B cell (primary cell): ENCODE measurements around the gene CAMK2G. TPM values are rescaled to one million over a fixed set of nuclear protein-coding genes. Genes with fewer than 3 reads are reported as not detected.
A peak's percentile ranks its signal among the peaks of the same experiment; 100 is the strongest.

ENCODE experiments used
- ATAC-seq: fragments of 200-7000 bp; cut with Tn5 transposase; one replicate; pipeline ENCODE4 v1.10.0; 2021; ENCODE audit warnings: low read depth, mild to moderate bottlenecking, moderate number of reproducible peaks, moderate library complexity
- CTCF ChIA-PET: fragments of 350-600 bp; sonication (Branson Sonifier 250); formaldehyde crosslinking; loops from one replicate; lab custom pipeline; 2021; ENCODE audit warnings: antibody characterized with exemption, inconsistent platforms; lab: Charles Lee
- POLR2A ChIA-PET: fragments of 350-600 bp; sonication (Branson Sonifier 250); formaldehyde crosslinking; loops from one replicate; lab custom pipeline; 2021; ENCODE audit warnings: antibody characterized with exemption; lab: Charles Lee
- DNase-seq: peaks from one replicate; pipeline ENCODE4 v3.0.0; 2013
- H2AFZ ChIP-seq: 2 replicates; pipeline ENCODE4 v1.6.1; 2012; ENCODE audit warnings: mild to moderate bottlenecking, low read depth, low read length; ENCODE audit not compliant: insufficient read depth, poor library complexity, severe bottlenecking
- H3K27ac ChIP-seq, 2 donors: 1 replicate in 1 of 2; 2 replicates in 1 of 2; pipeline ENCODE4 v1.5.1; 2012 to 2013; ENCODE audit warnings: low read length in 2 of 2, mild to moderate bottlenecking in 2 of 2, moderate library complexity in 1 of 2
- H3K27me3 ChIP-seq, 4 experiments: fragments of 200-600 bp in 1 of 4; sonication (generic) in 1 of 4; replicated peaks in 1 of 4; 1 replicate in 2 of 4; 2 replicates in 2 of 4; pipeline versions ENCODE4 v1.6.1 to v1.7.0; 2013 to 2016; ENCODE audit warnings: low read length in 3 of 4, mild to moderate bottlenecking in 2 of 4, mixed read lengths in 1 of 4, moderate library complexity in 1 of 4; ENCODE audit not compliant: insufficient read depth in 4 of 4, control insufficient read depth in 3 of 4; ENCODE audit errors: control extremely low read depth in 1 of 4
- H3K36me3 ChIP-seq, 2 experiments: replicated peaks in 1 of 2; 1 replicate in 1 of 2; 2 replicates in 1 of 2; pipeline versions ENCODE4 v1.6.1 to v1.7.1; 2013; ENCODE audit warnings: low read length in 1 of 2; ENCODE audit not compliant: insufficient read depth in 2 of 2, control insufficient read depth in 1 of 2; ENCODE audit errors: control extremely low read depth in 1 of 2, extremely low read depth in 1 of 2
- H3K4me1 ChIP-seq, 2 donors: fragments of 200-600 bp in 1 of 2; sonication (generic) in 1 of 2; 1 replicate in 1 of 2; 2 replicates in 1 of 2; pipeline versions ENCODE4 v1.5.1 to v1.6.1; 2013 to 2017; ENCODE audit warnings: low read length in 2 of 2; ENCODE audit not compliant: control insufficient read depth in 2 of 2, insufficient read depth in 2 of 2
- H3K4me2 ChIP-seq: replicated peaks from 2 replicates; pipeline ENCODE3; 2012; ENCODE audit warnings: mild to moderate bottlenecking, low read depth, low read length; ENCODE audit not compliant: poor library complexity, severe bottlenecking
- H3K4me3 ChIP-seq, 5 experiments: fragments of 200-600 bp in 1 of 5; sonication (generic) in 1 of 5; 1 replicate in 3 of 5; 2 replicates in 2 of 5; pipeline versions ENCODE4 v1.5.1 to v1.7.0; 2011 to 2016; ENCODE audit warnings: low read length in 4 of 5, mild to moderate bottlenecking in 4 of 5, low read depth in 2 of 5, control low read depth in 1 of 5, moderate library complexity in 1 of 5; ENCODE audit not compliant: insufficient read depth in 1 of 5; ENCODE audit errors: control extremely low read depth in 1 of 5, extremely low read depth in 1 of 5
- H3K79me2 ChIP-seq: fragments of 200-600 bp; sonication (generic); one replicate; pipeline ENCODE4 v1.6.0; 2016; ENCODE audit warnings: low read length; ENCODE audit not compliant: control insufficient read depth, insufficient read depth
- H3K9ac ChIP-seq: fragments of 200-600 bp; sonication (generic); 2 replicates; pipeline ENCODE4 v1.6.1; 2017; ENCODE audit warnings: mild to moderate bottlenecking, low read length, moderate library complexity
- H3K9me3 ChIP-seq, 3 donors: one replicate each; pipeline versions ENCODE4 v1.6.1 to v1.7.1; 2013; ENCODE audit warnings: low read length in 2 of 3; ENCODE audit not compliant: control insufficient read depth in 2 of 3, insufficient read depth in 1 of 3; ENCODE audit errors: control extremely low read depth in 1 of 3
- H4K20me1 ChIP-seq: 2 replicates; pipeline ENCODE4 v1.6.0; 2012; ENCODE audit warnings: mild to moderate bottlenecking, low read length; ENCODE audit not compliant: insufficient read depth, control insufficient read depth, poor library complexity, severe bottlenecking
- H3K27ac Mint-ChIP-seq: one replicate; pipeline ENCODE4 v1.8.0; 2021; ENCODE audit warnings: mixed read lengths
- H3K27me3 Mint-ChIP-seq: one replicate; pipeline ENCODE4 v1.8.0; 2021; ENCODE audit warnings: mixed read lengths
- H3K4me1 Mint-ChIP-seq: one replicate; pipeline ENCODE4 v1.8.0; 2021; ENCODE audit warnings: mixed read lengths
- H3K4me3 Mint-ChIP-seq: one replicate; pipeline ENCODE4 v1.8.0; 2021; ENCODE audit warnings: mixed read lengths
- H3K9me3 Mint-ChIP-seq: one replicate; pipeline ENCODE4 v1.8.0; 2022; ENCODE audit warnings: mixed read lengths; ENCODE audit not compliant: insufficient read depth
- CTCF ChIP-seq: fragments of 200-600 bp; IDR thresholded peaks from one replicate; pipeline ENCODE4 v1.8.0; 2022; ENCODE audit warnings: antibody characterized with exemption, mild to moderate bottlenecking
- EZH2 ChIP-seq: IDR thresholded peaks from 2 replicates; pipeline ENCODE4 v1.6.1; 2012; ENCODE audit warnings: borderline replicate concordance, low read depth, mild to moderate bottlenecking, moderate library complexity, low read length; ENCODE audit not compliant: insufficient read depth, poor library complexity, severe bottlenecking
- WGBS: methylation state at CpG from one replicate; pipeline ENCODE4 v1.1.5; 2013; ENCODE audit warnings: missing lambda C conversion rate; ENCODE audit not compliant: insufficient coverage; 5-methylcytosine and 5-hydroxymethylcytosine counted together
- intact Hi-C: fragments of 100-400 bp; cut with micrococcal nuclease; formaldehyde crosslinking; loops from one replicate; pipeline ENCODE4 v1.10.0; 2022
- polyA plus RNA-seq: library from polyadenylated mRNA; depleted of rRNA; stranded (reverse); fragments of >200 nt; gene quantifications from 2 replicates; pipeline ENCODE4 v1.2.3, GENCODE V29; 2012
- total RNA-seq, 2 donors: library from RNA; stranded (reverse); fragments of 120-200 nt in 1 of 2; gene quantifications; 1 replicate in 1 of 2; 2 replicates in 1 of 2; pipeline versions ENCODE4 v1.2.3 to v1.2.4, GENCODE V29; 2013 to 2022

Gene CAMK2G
- total and polyA plus RNA-seq, 2 donors (not counting 1 experiment from before 2014, with no cell fraction given): 42.7 to 48.7 TPM

- intact Hi-C loops: no loop called here
- Histone ChIP-seq H3K4me3 (no peak overlapping the region), H3K79me2 (peaks cover 15% of the 10 kb centered on the region), H3K27ac (peak overlapping the region in 1 of 2 donors; percentile 8), H4K20me1 (peaks cover 6% of the 10 kb centered on the region), H3K27me3 (no peaks in the 10 kb centered on the region), H3K4me2 (peak overlapping the region; percentile 15), H3K9me3 (no peaks in the 10 kb centered on the region), H3K4me1 (peaks cover 16 to 31% of the 10 kb centered on the region in 2 donors), H2AFZ (no peak overlapping the region), H3K36me3 (peaks cover 6 to 64% of the 10 kb centered on the region in 2 experiments), H3K9ac (no peak overlapping the region)
- Mint-ChIP-seq H3K4me3 (peak overlapping the region; percentile 44), H3K27me3 (no peaks in the 10 kb centered on the region), H3K9me3 (no peaks in the 10 kb centered on the region), H3K27ac (peak overlapping the region; percentile 76), H3K4me1 (peaks cover 42% of the 10 kb centered on the region)
- ChIA-PET CTCF (interaction anchor here (1.0 to 2.4 kb wide), 6 partner anchors 9 to 173 kb away, joined by 3 to 10 read pairs (median 4); partner anchors contain the start of genes CHCHD1 and SEC24C), POLR2A (interaction anchor here (1.2 to 1.4 kb wide), 4 partner anchors 13 to 25 kb away, joined by 4 to 6 read pairs (median 4); partner anchors contain the start of genes CHCHD1, SEC24C and ZSWIM8)
- 76% methylated on average over 9 of the region's 11 CpGs for WGBS
- DNase-seq: peak; percentile 65
- TF ChIP-seq EZH2 (no peak), CTCF (peak; percentile 51)
- ATAC-seq: peak; percentile 26
These were observed 105.5 kb downstream of the CAMK2G start for GRCh38 chr10:73768881-73769280.

GRCh38 chr10:73765066-73765465 lies 109.3 kb downstream of the CAMK2G start:
- no peaks in the 10 kb centered on the region for H3K9me3 ChIP-seq
- intact Hi-C loops: no loop called here
- no peaks in the 10 kb centered on the region for H3K27me3 ChIP-seq
- Mint-ChIP-seq H3K27me3 (no peaks in the 10 kb centered on the region), H3K27ac (no peak overlapping the region), H3K9me3 (no peaks in the 10 kb centered on the region), H3K4me1 (peaks cover 26% of the 10 kb centered on the region), H3K4me3 (no peak overlapping the region)
- CTCF ChIA-PET: no interaction called here
- H3K27ac ChIP-seq: no peak overlapping the region
- H3K9ac ChIP-seq: no peak overlapping the region
- POLR2A ChIA-PET: interaction anchor here (0.6 kb wide), 1 partner anchor 27 kb away, joined by 3 read pairs; no protein-coding TSS in a partner anchor
- H3K36me3 ChIP-seq: peaks cover 6 to 91% of the 10 kb centered on the region in 2 experiments
- TF ChIP-seq CTCF: no peak
- TF ChIP-seq EZH2: no peak
- no peak overlapping the region for H3K4me2 ChIP-seq
- no peak overlapping the region for H3K4me3 ChIP-seq
- WGBS: 96% methylated on average over 4 of the region's 6 CpGs
- peaks cover 27% of the 10 kb centered on the region for H4K20me1 ChIP-seq
- ATAC-seq (no peak), DNase-seq (no peak)
- H2AFZ ChIP-seq: no peak overlapping the region
- peaks cover 7% of the 10 kb centered on the region for H3K79me2 ChIP-seq
- H3K4me1 ChIP-seq: peaks cover 5 to 22% of the 10 kb centered on the region in 2 donors
